GM03348 (cell line): ENCODE measurements around the gene MED23.
A peak's percentile ranks its signal among the peaks of the same experiment; 100 is the strongest.

ENCODE experiments used
- DNase-seq: peaks from one replicate; pipeline ENCODE4 v3.0.0; 2012; ENCODE audit warnings: low spot score

The MED23 gene

GRCh38 chr6:131627724-131628682, at the start of gene MED23:
TSS of gene MED23 (minus strand) at chr6:131628242. CDS start at chr6:131628049, 193 bp downstream.
- peak; percentile 96 for DNase-seq

GRCh38 chr6:131673184-131673583, 45.1 kb upstream of the MED23 start:
- no peak for DNase-seq

- DNase-seq: peak; percentile 12
Observed at GRCh38 chr6:131669891-131670290, 41.8 kb upstream of the MED23 start.

- no peak for DNase-seq
Observed at GRCh38 chr6:131663578-131664165, 35.6 kb upstream of the MED23 start.

DNA sequence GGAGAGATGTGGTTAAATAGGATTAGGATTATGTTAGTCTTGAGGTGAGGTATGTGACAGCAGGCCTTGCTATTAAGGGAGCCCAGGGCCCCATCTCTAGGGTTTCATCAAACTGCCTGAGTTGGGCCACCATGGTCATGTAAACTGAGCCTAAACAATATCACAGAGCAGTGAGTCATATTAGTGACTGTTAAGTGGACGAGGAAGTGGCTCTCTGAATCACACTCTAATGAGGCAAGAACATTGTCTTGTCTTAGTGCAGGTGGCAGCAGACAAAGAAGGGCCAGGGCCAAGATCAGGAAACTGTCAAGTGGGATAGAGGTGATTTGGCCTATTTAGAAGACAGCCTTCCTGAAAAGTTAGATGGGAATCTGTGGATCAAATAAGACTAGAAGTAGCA, 32.2 kb upstream of the MED23 start:
- no peak for DNase-seq

- DNase-seq: no peak
Observed at GRCh38 chr6:131658287-131658686, 30.2 kb upstream of the MED23 start.

DNA sequence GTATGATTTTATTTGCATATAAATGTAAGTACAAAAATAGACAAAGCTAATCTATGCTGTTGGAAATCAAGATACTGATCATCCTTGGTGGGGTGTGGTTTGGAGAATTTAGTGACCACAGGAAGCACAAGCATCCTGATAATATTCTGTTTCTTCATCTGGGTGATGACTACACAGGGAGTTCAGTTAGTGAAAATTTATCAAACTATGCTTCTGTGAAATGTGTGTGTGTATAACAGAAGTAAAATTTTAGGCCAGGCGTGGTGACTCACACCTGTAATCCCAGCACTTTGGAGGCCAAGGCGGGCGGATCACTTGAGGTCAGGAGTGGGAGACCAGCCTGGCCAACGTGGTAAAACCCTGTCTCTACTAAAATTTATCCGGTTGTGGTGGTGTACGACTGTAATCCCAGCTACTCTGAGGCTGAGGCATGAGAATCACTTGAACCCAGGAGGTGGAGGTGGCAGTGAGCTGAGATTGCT, 29.6 kb upstream of the MED23 start:
- DNase-seq: peak; percentile 63

DNA sequence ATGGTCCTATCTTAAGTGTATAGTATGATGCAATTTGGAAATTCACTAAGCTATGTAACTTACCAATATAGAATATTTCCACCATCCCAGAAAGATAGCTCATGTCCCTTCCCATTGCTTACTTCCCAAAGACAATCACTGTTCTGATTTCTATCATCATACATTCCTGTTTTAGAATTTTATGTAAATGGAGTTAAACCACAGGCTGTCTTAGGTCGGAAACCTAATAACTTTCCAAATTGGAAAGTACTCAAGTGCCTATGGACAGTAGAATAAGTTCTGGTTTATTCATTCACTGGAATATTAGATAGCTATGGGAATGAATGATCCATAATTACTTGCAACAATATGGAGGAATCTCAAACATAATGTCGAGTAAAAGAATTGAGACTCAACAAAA, 29.2 kb upstream of the MED23 start:
- DNase-seq: no peak

DNA sequence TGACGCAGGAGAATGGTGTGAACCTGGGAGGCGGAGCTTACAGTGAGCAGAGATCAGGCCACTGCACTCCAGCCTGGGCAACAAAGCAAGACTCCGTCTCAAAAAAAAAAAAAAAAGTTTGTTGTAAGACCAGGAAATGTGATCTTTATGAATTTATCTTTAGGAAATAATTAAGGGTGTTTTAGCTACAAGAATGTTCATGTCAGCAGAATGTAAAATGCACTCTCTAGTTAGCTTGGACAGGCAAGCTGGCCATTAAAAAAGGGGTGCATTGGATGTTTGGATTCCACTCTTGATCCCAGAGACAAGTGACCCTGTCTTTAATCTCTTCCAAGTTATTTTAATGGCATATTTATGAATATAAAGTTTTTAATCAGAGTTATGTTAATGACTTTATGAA, 28.6 kb upstream of the MED23 start:
- DNase-seq: no peak

DNA sequence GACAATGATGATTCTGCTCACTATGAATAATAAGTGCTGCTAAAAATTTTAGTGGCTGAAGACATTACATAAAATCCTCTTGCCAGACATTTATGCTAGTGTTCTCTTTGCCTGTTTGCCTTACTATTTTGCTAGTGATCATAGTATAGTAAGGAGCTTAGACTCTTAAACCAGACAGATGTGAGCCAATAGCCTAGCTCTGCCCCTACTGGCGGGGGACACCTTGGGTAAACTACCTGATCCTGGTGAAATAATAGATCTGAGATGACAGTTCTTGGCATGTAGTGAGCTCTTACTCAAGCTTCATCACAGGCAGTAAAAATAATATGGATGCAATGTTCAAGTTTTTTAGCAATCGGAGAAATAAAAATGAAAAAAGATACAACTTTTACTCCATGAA, 27.9 kb upstream of the MED23 start:
- DNase-seq: no peak

- no peak for DNase-seq
Observed at GRCh38 chr6:131655387-131655786, 27.3 kb upstream of the MED23 start.

DNA sequence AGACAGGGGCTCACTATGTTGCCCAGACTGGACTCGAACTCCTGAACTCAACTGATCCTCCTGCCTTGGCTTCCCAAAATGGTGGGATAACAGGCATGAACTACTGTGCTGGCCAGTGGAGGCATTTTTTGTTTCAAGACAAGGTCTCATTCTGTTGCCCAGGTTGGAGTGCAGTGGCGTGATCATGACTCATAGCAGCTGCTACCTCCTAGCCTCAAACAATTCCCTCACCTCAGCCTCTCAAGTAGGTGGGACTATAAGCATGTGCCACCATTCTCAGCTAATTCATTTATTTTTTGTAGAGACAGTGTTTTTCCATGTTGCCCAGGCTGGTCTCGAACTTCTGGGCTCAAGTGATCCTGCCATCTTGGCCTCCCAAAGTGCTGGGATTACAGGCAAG, 26.3 kb upstream of the MED23 start:
- DNase-seq: no peak

- no peak for DNase-seq
Observed at GRCh38 chr6:131652472-131652871, 24.4 kb upstream of the MED23 start.

GRCh38 chr6:131651782-131652181, 23.7 kb upstream of the MED23 start:
- DNase-seq: no peak

DNA sequence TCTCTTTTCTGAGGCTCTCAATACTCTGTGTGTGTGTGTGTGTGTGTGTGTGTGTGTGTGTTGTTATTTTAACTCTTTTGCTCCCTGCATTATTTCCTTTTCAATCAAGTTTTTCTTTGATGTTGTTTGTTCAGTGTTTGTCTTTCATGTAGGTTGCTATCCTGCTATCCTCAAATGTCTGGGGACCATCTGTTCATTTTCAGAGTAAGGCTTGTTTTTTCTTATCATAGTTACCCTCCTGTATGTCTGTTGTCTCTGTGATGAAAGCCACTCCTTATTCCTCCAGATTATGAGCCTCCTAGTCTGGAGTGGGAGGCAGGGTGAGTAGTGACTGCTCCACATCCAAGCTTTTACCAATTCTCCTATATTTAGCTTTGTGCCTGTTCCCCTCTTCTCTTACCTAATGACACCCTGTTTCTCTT, 18.2 kb upstream of the MED23 start:
- no peak for DNase-seq

GRCh38 chr6:131645846-131646245, 17.8 kb upstream of the MED23 start:
- DNase-seq: no peak

DNA sequence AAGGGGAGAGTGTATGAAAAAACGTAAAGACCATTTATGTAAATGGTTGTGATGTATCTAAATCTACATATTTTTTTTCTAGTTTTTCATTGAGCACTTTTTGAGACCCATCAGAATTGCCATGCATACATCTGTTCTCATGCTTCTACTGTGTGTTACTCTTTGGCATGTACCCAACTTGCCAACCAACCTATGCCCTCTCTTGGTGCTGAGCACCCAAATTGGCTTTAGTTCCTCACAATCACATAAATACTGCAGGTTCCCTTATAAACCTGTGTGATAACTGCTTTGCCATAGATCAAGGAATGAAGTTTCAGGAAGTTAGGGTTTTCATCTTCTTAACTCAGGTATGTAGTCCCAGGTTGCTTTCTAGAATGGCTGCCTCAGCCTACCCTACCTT, 16.9 kb upstream of the MED23 start:
- no peak for DNase-seq

- no peak for DNase-seq
Observed at GRCh38 chr6:131643855-131644460, 15.9 kb upstream of the MED23 start.

- no peak for DNase-seq
Observed at GRCh38 chr6:131642987-131643611, 15.1 kb upstream of the MED23 start.

DNA sequence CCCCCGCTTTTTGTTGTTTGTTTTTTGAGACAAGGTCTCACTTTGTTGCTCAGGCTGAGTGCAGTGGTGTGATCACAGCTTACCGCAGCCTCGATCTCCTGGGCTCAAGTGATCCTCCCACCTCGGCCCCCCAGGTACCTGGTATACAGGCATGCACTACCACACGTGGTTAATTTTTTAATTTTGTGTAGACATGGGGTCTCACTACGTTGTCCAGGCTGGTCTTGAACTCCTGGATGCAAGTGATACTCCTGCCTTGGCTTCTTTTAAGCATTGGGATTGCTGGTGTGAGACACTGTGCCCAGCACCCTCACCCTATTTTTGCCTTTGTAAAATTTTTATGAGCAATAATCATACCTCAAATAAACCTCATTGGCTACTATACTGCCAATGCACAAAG, 14.5 kb upstream of the MED23 start:
- DNase-seq: no peak

DNA sequence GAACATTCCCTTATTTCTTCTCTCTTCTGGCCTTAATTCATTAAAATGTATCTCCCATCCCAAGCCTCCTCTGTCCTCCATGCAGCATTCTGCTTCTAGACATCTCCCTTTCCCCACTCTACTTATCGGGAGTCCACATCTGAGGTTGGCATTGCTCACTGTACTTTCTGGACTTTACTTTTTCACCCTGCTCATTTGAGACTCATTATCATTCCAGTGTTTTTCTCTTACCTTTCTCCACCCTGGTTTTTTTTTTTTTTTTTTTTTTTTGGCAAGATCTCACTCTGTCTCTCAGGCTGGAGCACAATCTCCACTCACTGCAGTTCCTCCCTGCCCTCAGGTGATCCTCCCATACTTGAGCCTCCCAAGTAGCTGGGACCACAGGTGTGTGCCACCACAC, 13.5 kb upstream of the MED23 start:
- DNase-seq: no peak

GRCh38 chr6:131640576-131640975, 12.5 kb upstream of the MED23 start:
- DNase-seq: no peak
